ENCODE measurements around the gene TFIP11. TPM values are rescaled to one million over a fixed set of nuclear protein-coding genes. Genes with fewer than 3 reads are reported as not detected.

TFIP11 gene
- total RNA-seq, 1 donor from 2014 or later: 43.8 TPM

GRCh38 chr22:26477341-26477731 is 34.9 kb downstream of the TFIP11 start:
- DNase-seq: no peak

GRCh38 chr22:26476705-26477340 is 35.5 kb downstream of the TFIP11 start:
- DNase-seq: no peak

- no peak for DNase-seq
Measured at GRCh38 chr22:26474682-26475081, 37.6 kb downstream of the TFIP11 start.

DNA sequence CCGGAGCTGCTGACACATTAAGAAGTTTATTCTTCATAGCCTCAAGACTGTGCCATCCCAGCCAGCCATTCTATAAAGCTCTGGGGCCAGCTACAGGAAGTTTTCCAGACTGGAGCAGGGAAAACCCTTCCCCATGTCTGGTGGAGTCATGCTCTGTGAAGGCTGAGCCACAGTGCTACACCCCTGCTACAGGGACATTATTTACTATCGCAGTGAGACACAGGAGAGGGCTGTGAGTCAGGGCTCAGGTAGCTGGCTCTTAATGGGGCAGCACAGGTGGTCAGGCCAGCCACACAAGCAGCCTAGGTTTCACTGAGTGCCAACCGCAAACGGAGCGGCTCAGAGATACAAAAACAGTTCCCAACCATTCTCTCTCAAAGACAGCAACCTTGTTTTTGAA is 40.8 kb downstream of the TFIP11 start:
- DNase-seq: no peak

- no peak for DNase-seq
Measured at GRCh38 chr22:26470807-26471206, 41.5 kb downstream of the TFIP11 start.

GRCh38 chr22:26466196-26466595 is 46.1 kb downstream of the TFIP11 start:
- peak; percentile 58 for DNase-seq

DNA sequence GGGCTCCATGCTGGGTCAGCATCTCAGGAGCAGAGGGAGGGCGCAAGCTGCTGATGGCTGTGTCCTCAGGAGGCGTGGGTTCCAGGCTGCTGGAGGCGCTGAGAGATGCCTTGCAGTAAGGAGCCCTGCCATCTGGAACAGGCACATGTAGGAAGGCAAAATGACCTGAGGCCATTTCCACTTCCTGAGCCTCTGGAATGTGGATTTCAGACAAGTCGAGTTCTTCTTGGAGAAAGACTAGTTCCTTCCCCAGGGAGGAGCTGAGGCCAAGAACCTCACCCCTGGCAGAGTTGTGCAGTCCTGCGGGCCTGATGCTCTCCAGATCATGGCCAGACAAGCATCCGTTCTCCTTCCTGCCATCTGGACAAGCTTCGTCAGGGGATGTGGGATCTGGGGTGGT is 48.0 kb downstream of the TFIP11 start:
- no peak for DNase-seq

DNA sequence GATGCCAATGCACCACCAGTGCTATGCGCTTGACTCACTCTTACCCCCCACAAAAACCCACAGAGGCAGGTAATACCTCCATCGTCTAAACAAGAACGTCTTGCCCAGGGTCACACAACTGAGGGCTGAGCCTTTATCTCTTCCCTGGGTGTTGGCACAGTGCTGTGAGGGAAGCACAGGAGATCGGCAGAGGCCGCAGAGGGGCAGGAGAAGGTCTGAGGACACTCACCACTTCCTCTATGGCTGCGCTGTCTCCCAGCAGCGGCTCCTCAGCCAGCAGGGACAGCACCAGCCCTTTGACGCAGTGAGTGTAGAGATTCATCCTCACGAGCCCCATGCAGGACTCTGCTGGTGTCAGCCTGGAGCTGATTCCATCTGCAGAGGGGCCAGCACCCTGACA is 48.6 kb downstream of the TFIP11 start:
- DNase-seq: no peak

DNA sequence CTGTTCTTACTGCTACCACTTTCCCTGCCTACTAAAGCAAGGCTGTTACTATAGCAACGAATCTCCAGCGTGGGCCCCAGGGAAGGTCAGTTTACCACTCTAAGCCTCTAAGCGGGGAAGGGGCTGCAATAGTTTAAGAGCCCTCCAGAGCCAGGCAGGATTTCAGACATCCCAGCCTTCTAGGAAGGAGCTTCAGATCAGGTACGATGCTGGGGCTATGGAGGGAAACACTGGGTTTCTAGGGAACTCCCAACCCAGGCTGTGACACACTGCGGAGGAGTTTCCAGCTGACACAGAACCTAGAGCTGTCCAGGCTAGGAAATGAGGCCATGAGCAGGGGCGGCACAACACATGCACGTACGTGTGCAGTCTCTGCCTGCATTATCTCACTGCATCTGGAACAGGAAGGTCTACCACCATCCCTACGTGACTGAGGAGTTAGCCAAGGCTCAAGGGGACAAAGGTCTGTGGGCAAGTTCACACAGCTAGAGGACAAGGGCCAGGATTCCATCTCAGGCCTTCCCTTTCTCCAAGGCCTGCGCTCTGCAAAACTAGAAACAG is 49.1 kb downstream of the TFIP11 start:
- DNase-seq: peak; percentile 36

DNA sequence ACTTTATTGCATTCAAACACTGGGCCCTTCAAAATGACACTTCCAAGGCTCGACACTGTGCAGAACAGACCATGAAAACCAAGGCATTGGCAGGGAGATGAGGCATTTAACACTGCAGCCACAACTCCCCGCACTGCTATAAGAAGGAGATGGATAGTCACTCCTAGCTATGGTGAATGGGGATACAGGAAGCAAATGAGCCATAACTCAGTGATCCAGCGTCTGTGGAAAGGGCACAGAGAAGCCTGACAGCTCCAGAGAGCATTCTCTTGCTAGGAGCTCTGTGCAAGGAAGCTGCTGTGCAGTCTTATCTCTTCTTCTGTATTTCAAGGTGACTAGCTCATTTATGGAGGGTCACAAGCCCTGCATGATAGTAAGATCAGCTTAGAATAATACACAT is 49.6 kb downstream of the TFIP11 start:
- no peak for DNase-seq

DNA sequence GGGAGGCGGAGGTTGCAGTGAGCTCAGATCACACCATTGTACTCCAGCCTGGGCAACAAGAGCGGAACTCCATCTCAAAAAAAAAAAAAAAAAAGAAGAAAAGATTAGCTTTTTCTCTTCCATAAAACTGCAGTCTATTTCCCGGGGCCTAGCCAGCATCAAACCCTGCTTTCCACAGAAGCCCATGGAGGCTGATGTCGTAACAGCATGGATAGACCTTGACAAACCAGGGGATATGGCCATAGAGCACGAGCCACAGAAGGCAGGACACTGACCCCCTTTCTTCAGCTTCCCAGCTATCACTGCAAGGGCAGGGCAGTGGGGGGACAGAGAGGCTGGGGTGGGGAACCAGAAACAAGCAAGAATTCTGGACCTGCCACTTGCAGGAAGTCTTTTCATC is 50.2 kb downstream of the TFIP11 start:
- DNase-seq: no peak

GRCh38 chr22:26461188-26461810 is 51.0 kb downstream of the TFIP11 start:
- DNase-seq: no peak

- DNase-seq: no peak
Measured at GRCh38 chr22:26460202-26460601, 52.1 kb downstream of the TFIP11 start.

DNA sequence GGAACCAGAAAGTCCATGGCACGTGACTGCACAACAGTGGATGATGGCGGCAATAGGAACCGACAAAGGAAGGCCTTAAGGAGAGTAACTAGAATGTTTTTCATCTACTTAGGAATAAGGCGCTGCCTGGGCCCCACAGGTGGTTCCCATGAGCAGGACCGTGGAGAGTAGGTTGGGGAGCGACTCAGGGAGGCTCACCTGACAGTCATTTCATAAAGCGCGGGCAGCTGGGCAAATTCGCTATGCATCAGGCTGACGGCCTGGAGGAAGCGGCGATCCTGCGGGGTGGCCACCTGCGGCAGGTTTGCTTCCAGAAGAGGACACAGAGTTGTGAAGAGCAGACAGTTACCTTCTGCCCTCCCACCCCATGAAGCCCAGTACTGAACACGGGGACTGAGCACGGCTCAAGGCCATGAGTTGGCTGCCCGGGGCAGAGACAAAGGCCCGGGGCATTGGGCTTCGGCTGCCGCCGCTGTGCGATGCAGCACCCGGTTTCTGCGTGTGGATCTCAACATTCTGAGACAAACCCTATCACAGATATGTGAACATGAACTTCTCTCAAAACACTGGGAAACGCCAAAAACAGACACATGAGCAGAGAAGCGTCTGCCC is 54.5 kb downstream of the TFIP11 start:
- no peak for DNase-seq

- no peak for DNase-seq
Measured at GRCh38 chr22:26453812-26454500, 58.3 kb downstream of the TFIP11 start.

DNA sequence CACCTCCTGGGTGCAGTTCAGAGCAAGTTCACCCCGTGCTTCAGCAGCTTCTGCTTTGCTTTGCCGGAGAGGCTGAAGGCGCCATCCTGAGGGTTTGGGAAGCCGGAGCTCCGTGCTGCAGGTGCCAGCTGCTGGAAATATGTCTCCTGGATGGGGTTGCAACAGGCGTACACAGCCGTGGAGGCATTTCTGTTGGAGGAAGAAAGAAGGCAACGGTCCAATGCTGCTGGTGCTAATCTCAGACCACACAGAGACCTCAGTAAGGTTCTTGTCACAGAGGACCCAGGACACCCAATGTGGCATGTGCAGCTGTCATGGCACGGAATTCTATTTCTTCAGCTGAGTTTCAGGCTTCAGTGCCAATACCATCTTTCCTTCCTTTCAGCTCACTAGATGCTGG is 59.1 kb downstream of the TFIP11 start:
- DNase-seq: no peak

DNA sequence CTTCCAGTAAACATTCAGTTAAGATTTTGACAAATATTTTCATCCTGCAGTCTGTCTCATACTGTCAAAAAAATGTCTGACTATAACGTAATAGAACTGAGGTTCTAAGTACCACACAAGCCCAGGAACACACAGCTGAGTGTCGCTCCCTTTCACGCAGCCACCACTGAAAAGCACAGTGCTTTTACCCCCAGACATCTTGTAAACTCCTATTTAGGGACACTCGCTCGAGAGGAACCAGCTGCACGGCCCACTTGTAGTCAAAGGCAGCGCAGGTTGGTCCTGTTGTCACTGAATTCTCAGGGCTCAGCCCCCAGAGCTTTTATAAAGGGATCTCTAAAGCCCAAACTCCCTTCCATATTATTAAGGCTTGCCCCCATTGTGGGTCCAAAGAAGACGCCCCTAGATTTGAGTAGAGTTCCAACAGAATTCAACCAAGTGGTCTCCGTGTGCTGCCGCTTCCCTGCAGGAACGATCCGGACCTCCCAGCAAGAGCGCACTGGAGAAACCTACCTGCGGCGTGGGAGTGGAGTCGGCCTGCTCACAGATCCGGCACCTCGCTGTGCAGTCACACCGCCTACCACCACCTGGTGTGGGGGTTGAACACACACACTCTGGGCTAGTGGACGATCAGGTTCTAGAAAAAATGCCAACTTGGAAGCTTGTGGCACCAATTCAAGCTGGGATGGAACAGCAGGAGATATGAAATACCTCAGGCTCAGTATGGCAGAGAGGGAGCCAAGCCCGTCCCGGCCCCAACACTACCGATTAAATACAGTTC is 59.8 kb downstream of the TFIP11 start:
- peak; percentile 50 for DNase-seq

DNA sequence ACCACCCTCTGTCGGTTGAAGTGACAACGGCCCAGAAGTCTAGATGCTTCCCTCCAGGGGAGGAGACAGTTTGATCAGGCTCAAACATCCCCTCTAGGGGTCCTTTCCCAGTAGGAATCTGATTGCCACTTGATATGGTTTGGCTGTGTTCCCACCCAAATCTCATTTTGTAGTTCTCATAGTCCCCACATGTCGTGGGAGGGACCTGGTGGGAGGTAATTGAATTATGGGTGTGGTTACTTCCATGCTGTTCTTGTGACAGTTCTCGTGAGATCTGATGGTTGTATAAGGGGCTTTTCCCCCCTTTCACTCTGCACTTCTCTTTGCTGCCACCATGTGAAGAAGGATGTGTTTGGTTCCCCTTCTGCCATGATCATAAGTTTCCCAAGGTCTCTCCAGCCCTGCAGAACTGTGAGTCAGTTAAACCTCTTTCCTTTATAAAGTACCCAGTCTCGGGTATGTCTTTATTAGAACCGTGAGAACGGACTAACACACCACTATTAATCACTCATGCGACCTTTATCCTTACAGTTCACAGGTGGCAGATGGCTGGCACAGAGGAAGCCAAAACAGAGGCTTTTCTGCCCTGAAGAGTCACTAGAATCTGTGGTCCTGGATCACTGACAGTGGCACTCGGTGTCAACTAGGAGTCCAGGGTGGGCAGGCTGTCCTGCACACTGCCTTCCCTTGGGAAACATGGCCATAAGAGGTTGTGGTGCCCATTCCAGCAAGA is 61.7 kb downstream of the TFIP11 start:
- no peak for DNase-seq

GRCh38 chr22:26448941-26449340 is 63.3 kb downstream of the TFIP11 start:
- DNase-seq: no peak

DNA sequence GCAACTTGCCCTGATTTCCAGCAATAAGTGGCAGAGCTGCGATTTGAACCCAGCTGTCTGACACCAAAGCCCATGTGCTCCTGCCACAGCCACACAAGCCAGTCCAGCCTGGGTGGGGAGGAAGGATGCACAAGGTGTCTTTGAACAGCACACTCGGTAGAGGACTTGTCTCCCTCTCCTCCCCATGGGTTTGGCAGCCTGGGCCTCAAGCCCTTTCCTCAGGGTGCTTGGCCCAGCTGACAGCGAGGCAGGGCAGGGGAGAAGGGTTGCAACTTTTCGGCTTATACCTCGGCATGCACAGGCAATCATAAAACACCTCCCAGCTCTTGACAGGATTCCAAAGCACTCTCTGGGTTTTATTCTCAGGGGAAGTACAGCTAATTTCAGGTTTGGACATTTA is 63.9 kb downstream of the TFIP11 start:
- no peak for DNase-seq

GRCh38 chr22:26447584-26448329 is 64.5 kb downstream of the TFIP11 start:
- DNase-seq: no peak

Measured in occipital lobe (tissue), 2 donors.